Measurements from ENCODE around the gene ZNF148.

Gene ZNF148

GRCh38 chr3:125186800-125187598 is 188.1 kb downstream of the ZNF148 start:
- TF ChIP-seq CTCF (IDR thresholded peaks at IDR 0.05; ENCODE audit: borderline replicate concordance, extremely low read depth, low read length, poor library complexity, severe bottlenecking) (no peak), EZH2 (IDR thresholded peaks at IDR 0.05; ENCODE audit: borderline replicate concordance, low read depth, low read length, severe bottlenecking) (no peak)

GRCh38 chr3:125186261-125186787 is 188.8 kb downstream of the ZNF148 start:
- no peak overlapping the region for H3K4me3 ChIP-seq (ENCODE audit: low read depth in 1 of 2, low read length in 2 of 2)
- H3K9ac ChIP-seq (ENCODE audit: low read depth, low read length) = no peak overlapping the region
- H3K4me1 ChIP-seq (ENCODE audit: insufficient read depth, low read length) = no peaks in the 10 kb centered on the region
- ATAC-seq (ENCODE audit: insufficient read depth, low read depth) (no peak), DNase-seq (no peak)
- H3K27ac ChIP-seq (ENCODE audit: low read length) = no peak overlapping the region
- no peaks in the 10 kb centered on the region for H3K36me3 ChIP-seq (ENCODE audit: insufficient read depth, low read length)
- no peaks in the 10 kb centered on the region for H3K27me3 ChIP-seq (ENCODE audit: insufficient read depth, low read length, poor library complexity)
- no peak overlapping the region for H3K4me2 ChIP-seq (ENCODE audit: insufficient read depth, low read length)
- H3K9me3 ChIP-seq (ENCODE audit: insufficient read depth, low read length, severe bottlenecking) = no peaks in the 10 kb centered on the region
- no peak overlapping the region for H2AFZ ChIP-seq (ENCODE audit: low read depth, low read length)
- H4K20me1 ChIP-seq (ENCODE audit: insufficient read depth, low read length) = no peaks in the 10 kb centered on the region; the same call in 1 of the 2 replicates
- TF ChIP-seq CTCF (IDR thresholded peaks at IDR 0.05; ENCODE audit: borderline replicate concordance, extremely low read depth, low read length, poor library complexity, severe bottlenecking) = no peak
- H3K79me2 ChIP-seq (ENCODE audit: insufficient read depth, low read length) = no peaks in the 10 kb centered on the region

More at GRCh38 chr3:125186800-125187598, 188.1 kb downstream of the ZNF148 start:
- no peak overlapping the region for H3K27ac ChIP-seq (ENCODE audit: low read length)
- DNase-seq (no peak), ATAC-seq (ENCODE audit: insufficient read depth, low read depth) (no peak)
- H2AFZ ChIP-seq (ENCODE audit: low read depth, low read length) = no peak overlapping the region
- no peaks in the 10 kb centered on the region for H3K4me1 ChIP-seq (ENCODE audit: insufficient read depth, low read length)
- H4K20me1 ChIP-seq (ENCODE audit: insufficient read depth, low read length) = no peaks in the 10 kb centered on the region; the same call in 1 of the 2 replicates
- H3K9ac ChIP-seq (ENCODE audit: low read depth, low read length) = no peak overlapping the region
- no peaks in the 10 kb centered on the region for H3K9me3 ChIP-seq (ENCODE audit: insufficient read depth, low read length, severe bottlenecking)
- no peaks in the 10 kb centered on the region for H3K79me2 ChIP-seq (ENCODE audit: insufficient read depth, low read length)
- H3K4me3 ChIP-seq (ENCODE audit: low read depth in 1 of 2, low read length in 2 of 2) = no peak overlapping the region
- no peak overlapping the region for H3K4me2 ChIP-seq (ENCODE audit: insufficient read depth, low read length)
- H3K27me3 ChIP-seq (ENCODE audit: insufficient read depth, low read length, poor library complexity) = no peaks in the 10 kb centered on the region
- no peaks in the 10 kb centered on the region for H3K36me3 ChIP-seq (ENCODE audit: insufficient read depth, low read length)

GRCh38 chr3:125185805-125186204 is 189.3 kb downstream of the ZNF148 start:
- H3K27me3 ChIP-seq (ENCODE audit: insufficient read depth, low read length, poor library complexity) = no peaks in the 10 kb centered on the region
- H3K4me1 ChIP-seq (ENCODE audit: insufficient read depth, low read length) = no peaks in the 10 kb centered on the region
- H3K9me3 ChIP-seq (ENCODE audit: insufficient read depth, low read length, severe bottlenecking) = no peaks in the 10 kb centered on the region
- no peak overlapping the region for H3K27ac ChIP-seq (ENCODE audit: low read length)
- H3K4me3 ChIP-seq (ENCODE audit: low read depth in 1 of 2, low read length in 2 of 2) = no peak overlapping the region
- TF ChIP-seq CTCF (IDR thresholded peaks at IDR 0.05; ENCODE audit: borderline replicate concordance, extremely low read depth, low read length, poor library complexity, severe bottlenecking) = no peak
- no peak for TF ChIP-seq EZH2 (IDR thresholded peaks at IDR 0.05; ENCODE audit: borderline replicate concordance, low read depth, low read length, severe bottlenecking)
- no peak overlapping the region for H3K9ac ChIP-seq (ENCODE audit: low read depth, low read length)
- DNase-seq = no peak
- H3K36me3 ChIP-seq (ENCODE audit: insufficient read depth, low read length) = no peaks in the 10 kb centered on the region
- no peaks in the 10 kb centered on the region; the same call in 1 of the 2 replicates for H4K20me1 ChIP-seq (ENCODE audit: insufficient read depth, low read length)
- H3K4me2 ChIP-seq (ENCODE audit: insufficient read depth, low read length) = no peak overlapping the region
- H2AFZ ChIP-seq (ENCODE audit: low read depth, low read length) = no peak overlapping the region
- no peak for ATAC-seq (ENCODE audit: insufficient read depth, low read depth)
- H3K79me2 ChIP-seq (ENCODE audit: insufficient read depth, low read length) = no peaks in the 10 kb centered on the region
